HG03571 (cell line): ENCODE results near the gene PRPF19.

Experiments
- ATAC-seq: cut with Tn5 transposase; IDR thresholded peaks from one replicate; pipeline ENCODE4 v1.9.1; 2021; ENCODE audit not compliant: unreplicated experiment

The PRPF19 gene

GRCh38 chr11:60860943-60861342 lies 45.4 kb downstream of the PRPF19 start:
- ATAC-seq, result no peak

DNA sequence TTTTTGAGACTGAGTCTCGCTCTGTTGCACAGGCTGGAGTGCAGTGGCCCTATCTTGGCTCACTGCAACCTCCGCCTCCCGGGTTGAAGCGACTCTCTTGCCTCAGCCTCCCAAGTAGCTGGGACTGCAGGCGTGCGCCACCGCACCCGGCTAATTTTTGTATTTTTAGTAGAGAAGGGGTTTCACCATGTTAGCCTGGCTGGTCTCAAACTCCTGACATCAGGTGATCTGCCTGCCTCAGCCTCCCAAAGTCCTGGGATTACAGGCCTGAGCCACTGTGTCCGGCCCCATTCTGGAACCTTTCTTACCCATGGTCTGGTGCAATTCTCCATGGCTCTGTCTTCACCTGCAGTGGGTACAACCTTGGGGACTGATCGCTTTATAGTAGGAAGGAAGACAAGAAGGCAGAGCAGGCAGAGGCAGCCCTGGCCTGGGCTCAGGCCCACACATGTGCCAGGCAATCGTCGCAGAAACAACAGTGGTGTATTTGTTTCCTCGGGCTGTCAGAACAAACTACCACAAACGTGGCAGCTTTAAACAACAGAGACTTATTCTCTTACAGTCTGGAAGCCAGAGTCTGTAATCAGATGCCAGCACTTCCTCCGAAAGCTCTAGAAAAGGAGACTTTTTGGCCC lies 46.7 kb downstream of the PRPF19 start:
- ATAC-seq, result no peak

DNA sequence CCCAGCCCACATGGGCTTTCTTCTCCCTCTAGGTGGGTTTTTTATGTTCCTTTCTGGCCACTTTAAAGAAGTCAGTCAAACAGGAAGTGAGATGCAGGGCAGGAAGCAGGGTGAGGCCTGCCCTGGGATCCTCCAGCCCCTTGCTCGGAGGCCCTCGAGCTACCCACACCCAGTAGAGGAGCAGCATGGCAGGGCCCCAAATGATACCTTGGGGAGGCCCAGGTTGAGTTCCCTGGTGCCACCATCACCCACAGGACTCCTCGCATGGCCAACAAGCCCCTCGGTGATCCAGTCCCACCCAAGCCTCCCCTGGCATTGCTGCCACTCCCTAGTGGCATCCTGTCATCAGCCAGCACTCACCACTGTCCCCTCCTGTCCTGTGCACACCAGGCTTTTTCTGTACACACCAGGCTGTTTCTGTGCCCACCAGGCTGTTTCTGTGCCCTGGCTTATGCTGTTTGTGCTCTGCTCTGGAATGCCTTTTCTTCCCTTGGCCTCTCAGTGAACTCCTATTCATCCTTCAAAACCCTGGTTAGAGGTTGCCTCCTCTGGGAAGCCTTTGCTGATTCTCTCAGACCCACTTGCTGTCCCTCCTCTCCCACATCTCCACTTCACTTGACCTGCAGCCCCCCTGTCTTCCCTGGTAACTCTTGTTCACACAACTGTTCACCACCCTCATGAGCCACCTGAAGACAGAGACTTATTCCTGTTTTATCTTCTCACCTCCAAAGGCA lies 47.5 kb downstream of the PRPF19 start:
- no peak for ATAC-seq

DNA sequence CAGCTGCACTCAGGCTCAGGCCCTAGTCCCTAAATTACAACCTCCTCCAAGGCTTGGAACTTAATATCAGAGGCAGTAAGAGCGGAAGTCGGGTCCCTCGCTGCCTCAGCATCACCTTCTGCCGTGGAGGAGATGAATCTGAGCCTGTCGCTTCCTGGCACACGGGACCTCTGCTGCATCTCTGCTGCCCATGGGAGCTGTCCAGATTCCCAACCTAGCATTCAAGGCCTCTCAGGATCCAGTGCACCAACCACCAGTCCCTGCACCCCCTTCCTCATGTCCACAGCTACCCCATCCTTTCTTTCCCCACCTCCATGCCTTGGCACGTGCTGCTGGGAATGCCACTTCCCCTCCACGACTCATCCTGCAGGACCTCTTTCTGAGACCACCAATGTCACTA lies 48.1 kb downstream of the PRPF19 start:
- ATAC-seq, result no peak

- no peak for ATAC-seq
These were observed 48.8 kb downstream of the PRPF19 start for GRCh38 chr11:60857378-60858232.

DNA sequence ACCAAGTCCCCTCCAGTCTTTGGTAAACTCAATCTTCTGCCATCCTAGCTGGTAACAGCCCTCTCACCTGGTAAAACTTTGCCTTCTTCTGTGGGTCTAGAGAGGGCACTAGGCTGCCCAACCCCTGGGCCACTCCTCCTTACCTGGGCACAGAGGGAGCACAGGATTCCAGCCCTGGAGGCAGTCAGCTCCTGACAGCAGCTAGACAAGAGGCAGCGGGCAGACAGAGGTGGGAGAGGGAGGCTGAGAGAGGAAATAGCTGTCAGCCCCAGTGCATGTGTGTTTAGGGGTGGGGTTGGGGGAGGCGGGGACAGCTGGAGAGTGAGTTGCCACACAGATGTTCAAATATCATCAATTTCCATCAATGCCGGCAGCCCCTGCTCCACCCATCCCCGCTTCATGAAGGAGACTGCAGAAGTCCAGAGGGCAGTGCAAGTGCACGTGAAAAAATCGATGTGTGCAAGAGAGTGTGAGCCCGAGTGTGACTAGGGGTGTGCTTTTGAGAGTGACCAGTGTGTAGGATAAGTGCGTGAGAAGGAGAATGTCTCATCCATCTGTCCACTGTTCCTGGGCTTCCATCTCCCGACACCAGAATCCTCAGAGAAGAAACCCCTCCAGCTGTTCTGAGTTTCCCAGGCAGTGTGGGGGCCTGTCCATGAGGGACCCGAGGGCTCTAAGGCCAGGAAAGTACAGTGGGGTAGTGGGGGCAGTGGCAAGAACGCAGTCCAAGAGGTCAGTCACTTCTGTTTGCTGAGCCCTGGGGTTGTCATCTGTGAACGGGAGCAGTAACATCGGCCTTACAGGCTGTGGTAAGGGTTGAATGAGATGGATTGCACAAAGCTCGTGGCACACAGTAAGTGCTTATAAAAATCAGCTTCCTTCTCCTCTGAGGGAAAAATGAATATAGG lies 50.4 kb downstream of the PRPF19 start, which contains the start of gene PTGDR2:
Gene PTGDR2 (minus strand): TSS at position 225 of the 908 bp plus-strand sequence. CDS start 2,228 bp downstream, outside the sequence.
- no peak for ATAC-seq

DNA sequence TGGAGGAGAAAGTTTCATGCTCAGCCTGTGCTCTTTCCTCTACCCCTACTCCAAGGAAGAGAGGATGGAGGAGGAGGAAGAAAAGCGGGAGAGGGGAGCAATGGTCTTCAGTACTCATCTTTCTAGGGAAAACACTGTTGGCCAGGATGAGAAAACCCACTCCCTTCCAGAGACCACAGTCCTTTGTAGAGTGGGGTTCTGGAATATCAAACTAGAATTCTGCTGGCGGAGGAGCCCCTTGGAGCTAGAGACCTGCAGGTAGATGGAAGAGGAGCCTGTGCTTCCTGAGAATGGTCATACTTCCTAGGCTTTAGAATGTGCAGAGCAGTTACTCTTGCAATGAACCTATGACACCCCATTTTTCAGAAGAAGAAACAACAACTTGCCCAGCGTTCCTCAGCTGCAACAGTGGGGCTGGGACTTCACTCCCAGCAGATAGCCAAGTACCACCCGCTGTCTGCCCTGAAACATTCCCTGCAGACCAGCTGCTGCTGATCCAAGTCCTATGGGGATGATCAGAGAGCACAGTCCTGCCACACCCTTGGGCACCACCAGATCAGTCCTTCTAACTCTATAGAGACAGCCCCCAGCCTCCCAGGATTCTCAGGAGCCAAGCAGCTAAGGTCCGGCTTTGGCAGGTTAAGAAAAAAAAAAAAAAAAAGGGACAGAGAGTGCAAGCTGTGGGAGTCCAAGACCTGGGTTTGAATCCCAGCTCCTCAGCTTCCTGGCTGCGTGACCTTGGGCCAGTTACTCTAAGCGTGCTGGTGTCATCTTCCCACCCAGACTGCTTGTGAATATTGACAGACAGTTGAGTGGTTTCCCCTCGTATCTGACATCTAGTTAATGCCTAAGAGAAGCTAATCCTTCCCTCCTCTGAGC lies 51.3 kb downstream of the PRPF19 start:
- no peak for ATAC-seq

GRCh38 chr11:60854140-60854846 lies 52.1 kb downstream of the PRPF19 start:
- ATAC-seq, result no peak

- no peak for ATAC-seq
These were observed 53.1 kb downstream of the PRPF19 start for GRCh38 chr11:60852982-60853950.

- no peak for ATAC-seq
These were observed 54.0 kb downstream of the PRPF19 start for GRCh38 chr11:60852117-60852981.

DNA sequence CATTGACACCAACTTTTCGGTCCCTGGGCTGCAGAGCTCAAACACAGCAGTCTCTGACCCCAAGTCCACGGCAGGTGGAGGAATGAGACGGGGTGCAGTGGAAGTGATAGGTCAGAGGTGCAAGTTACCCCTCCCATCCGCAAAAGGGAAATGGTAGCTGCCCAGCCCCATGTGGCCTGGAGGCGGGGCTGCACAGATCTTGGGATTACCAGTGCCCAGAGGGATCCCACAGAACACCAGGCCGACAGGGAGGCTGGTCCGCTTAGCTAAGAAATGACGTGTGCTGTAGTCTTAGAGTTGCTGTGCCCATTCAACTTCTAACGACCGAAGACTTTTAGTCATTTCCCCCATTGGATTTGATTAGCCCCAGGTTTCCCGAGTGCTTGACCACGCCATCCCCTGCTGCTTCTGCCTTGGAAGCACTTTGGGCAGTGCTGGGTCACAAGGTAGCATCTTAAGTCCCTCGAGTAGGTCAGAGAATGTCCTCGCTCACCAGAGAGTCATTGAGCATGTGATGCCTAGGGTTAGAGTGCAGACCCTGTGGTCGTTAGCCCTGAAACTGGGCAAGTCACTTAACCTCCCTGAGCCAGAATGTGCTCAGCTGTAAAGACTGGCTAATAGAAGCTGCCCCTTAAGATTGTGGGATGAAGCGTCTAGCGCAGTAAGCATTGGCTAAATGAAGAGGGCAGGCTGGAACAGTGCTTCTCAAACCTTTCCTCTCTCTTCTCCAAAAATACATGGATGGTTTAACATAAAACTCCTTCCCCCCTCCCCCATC lies 54.9 kb downstream of the PRPF19 start:
- no peak for ATAC-seq

DNA sequence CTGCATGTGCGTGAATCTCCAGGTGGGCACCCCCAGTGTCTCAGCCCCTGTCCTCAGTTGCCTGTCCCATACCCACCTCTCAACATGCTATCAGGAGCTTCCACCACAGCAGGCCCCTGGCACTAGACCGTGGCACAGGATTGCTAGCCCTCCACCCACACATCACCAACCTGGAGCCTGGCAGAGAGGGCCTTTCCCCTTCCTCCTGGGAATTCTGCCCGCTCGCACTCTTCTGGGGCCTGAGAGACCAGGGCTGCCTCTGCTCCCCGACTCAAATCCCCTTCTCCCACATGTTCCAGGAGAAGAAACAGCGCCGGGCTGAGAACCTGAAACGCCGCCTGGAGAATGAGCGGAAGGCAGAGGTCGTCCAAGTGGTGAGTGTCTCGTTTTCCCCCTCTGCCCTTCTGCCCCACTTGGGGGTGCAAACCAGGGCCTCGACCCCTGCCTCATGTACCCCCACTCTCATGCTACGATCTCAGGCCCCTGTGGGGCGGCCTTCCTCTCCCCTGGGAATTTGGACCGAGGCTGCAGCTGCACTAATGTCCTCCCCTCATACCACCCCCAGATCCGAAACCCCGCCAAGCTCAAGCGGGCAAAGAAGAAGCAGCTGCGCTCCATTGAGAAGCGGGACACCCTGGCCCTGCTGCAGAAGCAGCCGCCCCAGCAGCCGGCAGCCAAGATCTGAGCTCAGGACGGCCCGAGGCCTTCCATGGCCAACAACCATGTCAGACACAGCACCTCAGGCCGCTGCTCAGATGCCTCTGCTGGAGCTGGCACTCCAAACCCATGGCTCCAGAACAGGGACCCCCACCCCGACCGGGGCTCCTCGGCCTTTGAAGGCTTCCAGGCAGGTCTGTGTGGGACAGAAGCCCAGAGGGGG lies 56.5 kb downstream of the PRPF19 start:
- ATAC-seq, result no peak

DNA sequence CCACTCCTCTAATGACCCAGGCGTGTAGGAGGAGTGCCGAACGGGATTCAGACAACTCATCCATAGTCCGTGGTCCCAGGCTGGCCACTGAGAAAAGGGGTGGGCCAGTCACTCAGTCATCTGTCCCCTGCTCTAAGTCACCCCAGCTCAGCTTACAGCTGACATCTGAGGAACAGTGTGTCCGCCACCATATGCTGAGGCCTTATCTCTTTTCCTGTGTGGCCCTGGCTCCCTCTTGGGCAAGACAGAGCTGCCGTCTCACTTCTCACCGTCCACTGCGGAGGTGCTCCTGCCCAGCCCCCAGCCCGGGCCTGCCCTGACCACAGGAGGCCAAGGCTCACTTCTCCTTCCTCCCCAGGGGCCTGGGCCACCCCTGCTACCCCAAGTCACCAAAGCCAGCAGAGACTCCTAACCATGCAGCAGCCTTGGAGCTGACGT lies 57.7 kb downstream of the PRPF19 start:
- no peak for ATAC-seq

GRCh38 chr11:60847896-60848295 lies 58.5 kb downstream of the PRPF19 start:
- ATAC-seq, result no peak

- ATAC-seq, result no peak
These were observed 59.1 kb downstream of the PRPF19 start for GRCh38 chr11:60847281-60847680.
